GM12878 (cell line): ENCODE results near the gene MYO7A.

ENCODE experiments used
- ATF2 ChIP-seq: IDR thresholded peaks from 2 replicates; pipeline ENCODE4 v1.6.1; 2012; ENCODE audit warnings: low read length, inconsistent platforms
- CHD2 ChIP-seq: IDR thresholded peaks from 2 replicates; pipeline ENCODE4 v1.6.1; 2011; ENCODE audit warnings: low read depth, low read length, improper control_type of control experiment, borderline replicate concordance
- ELK1 ChIP-seq: IDR thresholded peaks from 2 replicates; pipeline ENCODE4 v1.6.1; 2012; ENCODE audit warnings: low read depth, low read length, improper control_type of control experiment
- FOXM1 ChIP-seq: IDR thresholded peaks from 2 replicates; pipeline ENCODE4 v1.6.1; 2012; ENCODE audit warnings: low read depth, mild to moderate bottlenecking, inconsistent platforms, low read length, moderate library complexity
- NBN ChIP-seq: fragments of 450-650 bp; IDR thresholded peaks from 2 replicates; pipeline ENCODE4 v1.6.1; 2016
- POLR2A ChIP-seq: IDR thresholded peaks from 2 replicates; pipeline ENCODE4 v1.6.1; 2011; ENCODE audit warnings: low read depth, mild to moderate bottlenecking, low read length
- POLR2AphosphoS5 ChIP-seq: IDR thresholded peaks from 2 replicates; pipeline ENCODE4 v1.6.1; 2011; ENCODE audit warnings: mild to moderate bottlenecking, low read length, inconsistent platforms
- SIN3A ChIP-seq: IDR thresholded peaks from 2 replicates; pipeline ENCODE4 v1.6.1; 2012; ENCODE audit warnings: low read depth, low read length, improper control_type of control experiment
- SREBF1 ChIP-seq: IDR thresholded peaks from 2 replicates; pipeline ENCODE4 v1.6.1; 2012; ENCODE audit warnings: mild to moderate bottlenecking, low read length
- ZNF207 ChIP-seq: fragments of 450-650 bp; IDR thresholded peaks from 2 replicates; pipeline ENCODE4 v1.6.1; 2014; ENCODE audit warnings: antibody characterized with exemption, mild to moderate bottlenecking, borderline replicate concordance
- ZNF274 ChIP-seq: IDR thresholded peaks from one replicate; pipeline ENCODE4 v1.8.0; 2011; ENCODE audit not compliant: insufficient read length, insufficient read depth
- TF ChIP-seq, protein P1 (sequence below), 3 experiments: IDR thresholded peaks in 2 of 3; conservative IDR thresholded peaks in 1 of 3; 2 replicates each; pipeline ENCODE4 v1.5.1; 2011; ENCODE audit warnings: low read depth in 3 of 3, low read length in 3 of 3, mild to moderate bottlenecking in 3 of 3, control low read depth in 2 of 3, moderate library complexity in 2 of 3, inconsistent platforms in 1 of 3, mixed read lengths in 1 of 3; ENCODE audit not compliant: control insufficient read depth in 2 of 3, insufficient read depth in 1 of 3; ENCODE audit errors: extremely low read depth in 1 of 3

DNA sequence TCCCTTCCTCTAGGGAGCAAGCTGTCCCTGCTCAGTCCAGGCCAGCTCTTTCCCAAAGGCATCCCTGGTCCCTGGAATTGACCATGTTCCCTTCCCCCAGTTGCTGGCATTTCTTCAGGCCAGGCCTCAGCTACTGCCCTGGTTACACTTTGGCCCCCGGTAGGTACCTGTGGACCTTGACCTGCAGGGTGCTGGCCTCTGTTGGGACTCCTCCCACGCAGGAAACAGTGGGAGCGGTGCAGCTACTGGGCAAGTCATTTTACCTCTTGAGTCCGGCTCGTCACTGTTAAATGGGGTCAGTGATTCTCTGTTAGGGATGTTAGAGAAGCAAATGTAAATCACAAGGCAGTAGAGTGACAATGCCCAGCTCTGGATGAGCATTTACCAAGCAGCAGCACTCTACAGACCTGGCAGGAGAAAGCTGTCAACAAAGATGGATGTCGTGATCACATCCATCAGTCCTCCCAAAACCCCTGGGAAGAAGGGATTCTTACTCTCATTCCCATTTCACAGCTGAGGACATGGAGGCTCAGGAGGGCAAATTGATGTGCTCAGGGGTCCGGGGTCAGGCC, 16.9 kb downstream of the MYO7A start:
- TF ChIP-seq NBN: no peak
- TF ChIP-seq POLR2A: no peak
- TF ChIP-seq SIN3A: no peak
- no peak for TF ChIP-seq ELK1
- no peak for TF ChIP-seq POLR2AphosphoS5
- no peak for TF ChIP-seq ZNF207
- no peak for TF ChIP-seq ATF2
- TF ChIP-seq CHD2: no peak
- TF ChIP-seq, protein P1, sequence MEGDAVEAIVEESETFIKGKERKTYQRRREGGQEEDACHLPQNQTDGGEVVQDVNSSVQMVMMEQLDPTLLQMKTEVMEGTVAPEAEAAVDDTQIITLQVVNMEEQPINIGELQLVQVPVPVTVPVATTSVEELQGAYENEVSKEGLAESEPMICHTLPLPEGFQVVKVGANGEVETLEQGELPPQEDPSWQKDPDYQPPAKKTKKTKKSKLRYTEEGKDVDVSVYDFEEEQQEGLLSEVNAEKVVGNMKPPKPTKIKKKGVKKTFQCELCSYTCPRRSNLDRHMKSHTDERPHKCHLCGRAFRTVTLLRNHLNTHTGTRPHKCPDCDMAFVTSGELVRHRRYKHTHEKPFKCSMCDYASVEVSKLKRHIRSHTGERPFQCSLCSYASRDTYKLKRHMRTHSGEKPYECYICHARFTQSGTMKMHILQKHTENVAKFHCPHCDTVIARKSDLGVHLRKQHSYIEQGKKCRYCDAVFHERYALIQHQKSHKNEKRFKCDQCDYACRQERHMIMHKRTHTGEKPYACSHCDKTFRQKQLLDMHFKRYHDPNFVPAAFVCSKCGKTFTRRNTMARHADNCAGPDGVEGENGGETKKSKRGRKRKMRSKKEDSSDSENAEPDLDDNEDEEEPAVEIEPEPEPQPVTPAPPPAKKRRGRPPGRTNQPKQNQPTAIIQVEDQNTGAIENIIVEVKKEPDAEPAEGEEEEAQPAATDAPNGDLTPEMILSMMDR (IDR thresholded peaks at IDR 0.05 in 2 of 3, conservative IDR thresholded peaks at IDR 0.05 in 1 of 3; ENCODE audit: control insufficient read depth in 2 of 3, extremely low read depth in 1 of 3, insufficient read depth in 1 of 3, low read depth in 3 of 3, low read length in 3 of 3): no peak
- no peak for TF ChIP-seq FOXM1
- no peak for TF ChIP-seq SREBF1
- TF ChIP-seq ZNF274: no peak
